ENCODE measurements around the gene CPE.
"Not testable (repeated sequence)": the region's sequence is repeated elsewhere in the genome, so short reads cannot be mapped to it uniquely, and the experiment has no call there.

Gene CPE

DNA sequence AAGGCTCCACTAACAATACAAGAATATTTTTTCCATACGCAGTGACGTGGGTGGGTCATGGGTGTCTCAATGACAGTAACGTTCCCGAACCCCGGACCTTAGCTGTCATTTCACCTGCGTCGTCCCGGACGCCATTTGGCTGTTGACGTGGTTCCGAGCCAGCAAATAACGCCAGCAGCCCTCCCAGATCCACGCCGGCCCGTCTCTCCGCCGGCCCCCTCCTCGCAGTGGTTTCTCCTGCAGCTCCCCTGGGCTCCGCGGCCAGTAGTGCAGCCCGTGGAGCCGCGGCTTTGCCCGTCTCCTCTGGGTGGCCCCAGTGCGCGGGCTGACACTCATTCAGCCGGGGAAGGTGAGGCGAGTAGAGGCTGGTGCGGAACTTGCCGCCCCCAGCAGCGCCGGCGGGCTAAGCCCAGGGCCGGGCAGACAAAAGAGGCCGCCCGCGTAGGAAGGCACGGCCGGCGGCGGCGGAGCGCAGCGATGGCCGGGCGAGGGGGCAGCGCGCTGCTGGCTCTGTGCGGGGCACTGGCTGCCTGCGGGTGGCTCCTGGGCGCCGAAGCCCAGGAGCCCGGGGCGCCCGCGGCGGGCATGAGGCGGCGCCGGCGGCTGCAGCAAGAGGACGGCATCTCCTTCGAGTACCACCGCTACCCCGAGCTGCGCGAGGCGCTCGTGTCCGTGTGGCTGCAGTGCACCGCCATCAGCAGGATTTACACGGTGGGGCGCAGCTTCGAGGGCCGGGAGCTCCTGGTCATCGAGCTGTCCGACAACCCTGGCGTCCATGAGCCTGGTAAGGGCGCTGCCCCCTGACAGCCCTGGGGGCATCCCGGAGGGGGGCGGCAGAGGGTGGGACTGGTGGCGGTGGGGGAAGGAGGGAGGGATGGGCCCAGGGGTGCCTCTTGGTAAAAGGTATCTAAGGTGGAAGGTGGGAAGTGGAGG, at the start of gene CPE:
CPE (plus strand) TSS at position 264 of the 933 bp plus-strand sequence; CDS start at position 478, 214 bp downstream.
- DNase-seq = peak; percentile 51

DNA sequence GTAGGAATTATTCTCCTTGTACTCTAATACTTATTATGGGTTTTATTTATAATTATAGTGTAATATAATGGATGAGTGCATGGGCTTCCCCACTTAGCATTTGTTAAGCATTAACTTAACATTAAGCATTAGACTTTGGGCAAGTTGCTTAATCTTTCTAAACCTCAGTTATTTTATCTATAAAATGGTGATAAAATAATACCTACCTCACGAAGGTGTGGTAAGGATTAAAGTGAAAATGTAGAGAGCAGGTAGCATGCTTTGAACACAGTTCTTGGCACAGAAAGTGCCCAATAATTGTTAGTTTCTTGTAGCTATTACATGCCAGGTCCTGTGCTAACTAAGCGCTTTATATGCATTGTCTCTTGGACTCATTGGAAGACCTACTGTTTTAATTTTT, 48.7 kb upstream of the CPE start:
- no peak for DNase-seq

DNA sequence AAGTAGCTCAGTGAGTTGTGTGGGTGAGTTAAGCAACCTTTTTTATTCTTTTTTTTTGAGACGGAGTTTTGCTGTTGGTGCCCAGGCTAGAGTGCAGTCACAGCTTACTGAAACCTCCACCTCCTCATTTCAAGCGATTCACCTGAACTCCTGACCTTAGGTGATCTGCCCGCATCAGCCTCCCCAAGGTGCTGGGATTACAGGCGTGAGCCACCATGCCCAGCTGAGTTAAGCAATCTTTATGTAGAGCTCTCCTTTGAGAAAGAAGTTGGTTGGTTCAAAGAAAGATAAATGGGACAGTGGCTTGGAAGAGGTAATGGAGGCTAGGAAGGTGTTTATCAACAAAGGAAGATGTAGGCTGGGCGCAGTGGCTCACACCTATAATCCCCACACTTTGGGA, 48.1 kb upstream of the CPE start:
- no peak for DNase-seq

DNA sequence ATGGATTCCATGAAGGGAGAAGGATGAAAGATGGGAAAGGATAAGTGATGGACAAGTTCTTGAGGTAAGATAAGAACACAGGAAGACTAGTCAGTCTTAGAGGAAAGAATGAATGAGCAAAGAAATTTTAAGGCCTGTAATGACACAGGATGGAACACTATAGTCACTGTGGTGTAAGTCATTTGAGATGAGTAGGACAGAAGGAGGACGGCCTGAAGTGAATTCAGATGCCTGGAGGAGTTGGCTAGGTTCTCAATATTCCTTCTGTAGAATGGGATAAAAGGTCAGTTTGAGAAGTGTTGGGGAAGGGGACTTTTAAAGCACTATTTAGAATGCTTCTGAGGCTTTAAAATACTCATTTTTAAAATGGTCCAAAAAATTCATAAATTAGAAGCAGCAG, 47.4 kb upstream of the CPE start:
- no peak for DNase-seq

DNA sequence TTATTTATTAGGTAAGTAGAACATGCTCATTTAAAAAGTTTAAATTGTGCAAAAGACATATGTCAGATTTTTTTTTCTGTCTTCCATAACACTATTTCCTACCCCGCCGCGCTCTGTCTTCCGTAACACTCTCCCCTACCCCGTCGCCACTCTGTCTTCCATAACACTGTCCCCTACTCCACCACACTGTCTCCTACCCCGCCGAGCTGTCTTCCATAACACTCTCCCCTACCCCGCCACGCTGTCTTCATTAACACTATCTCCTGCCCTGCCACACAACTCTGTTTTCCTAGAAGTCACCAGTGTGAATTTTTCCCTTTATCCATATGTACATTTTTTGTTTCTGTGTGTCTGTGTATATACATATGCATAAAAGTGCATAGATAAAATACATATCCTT, 47.0 kb upstream of the CPE start:
- DNase-seq = no peak

DNA sequence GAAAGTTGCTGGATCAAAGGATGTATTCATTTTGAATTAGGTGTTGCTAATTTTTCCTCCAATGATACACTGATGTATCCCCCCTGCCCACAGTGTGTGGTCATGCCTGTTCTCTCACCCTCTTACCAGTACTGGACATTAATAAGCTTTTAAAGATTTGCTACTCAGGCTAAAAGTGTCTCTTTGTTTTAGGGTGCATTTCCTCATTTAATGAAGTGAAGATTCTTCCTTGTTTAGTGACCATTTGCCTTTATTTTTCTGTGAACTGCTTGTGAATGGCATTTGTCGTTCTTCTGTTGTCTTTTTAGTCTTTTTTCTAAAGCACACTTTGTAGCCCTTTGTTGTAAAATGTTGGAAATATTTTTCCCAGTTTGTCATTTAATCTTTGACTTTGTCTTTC, 46.3 kb upstream of the CPE start:
- DNase-seq = no peak

DNA sequence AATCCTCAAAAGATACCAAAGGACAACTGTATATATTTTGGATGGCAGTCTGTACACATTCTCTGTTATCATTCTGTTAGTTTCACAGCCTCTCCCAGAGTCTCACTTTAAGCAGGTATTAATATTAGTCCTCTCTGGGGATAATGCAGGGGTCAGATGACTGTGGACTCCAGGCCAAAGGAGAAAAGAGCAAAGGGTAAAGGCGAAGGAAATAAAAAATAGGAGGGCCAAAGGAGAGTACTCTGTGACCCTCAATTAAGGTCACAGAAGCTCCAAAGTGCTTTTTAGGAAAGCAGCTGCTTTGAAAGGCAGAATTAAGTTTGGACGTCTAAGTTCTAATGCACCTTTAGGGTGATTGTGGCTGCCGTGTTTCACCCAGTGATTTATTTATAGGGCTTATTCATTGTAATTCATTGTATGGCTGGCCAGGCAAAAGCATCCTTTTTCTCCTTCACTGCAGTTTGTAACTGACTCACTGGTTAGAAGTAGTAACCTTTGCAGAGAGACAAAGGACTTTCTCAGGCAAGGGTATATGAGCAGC, 43.6 kb upstream of the CPE start:
- DNase-seq = no peak

DNA sequence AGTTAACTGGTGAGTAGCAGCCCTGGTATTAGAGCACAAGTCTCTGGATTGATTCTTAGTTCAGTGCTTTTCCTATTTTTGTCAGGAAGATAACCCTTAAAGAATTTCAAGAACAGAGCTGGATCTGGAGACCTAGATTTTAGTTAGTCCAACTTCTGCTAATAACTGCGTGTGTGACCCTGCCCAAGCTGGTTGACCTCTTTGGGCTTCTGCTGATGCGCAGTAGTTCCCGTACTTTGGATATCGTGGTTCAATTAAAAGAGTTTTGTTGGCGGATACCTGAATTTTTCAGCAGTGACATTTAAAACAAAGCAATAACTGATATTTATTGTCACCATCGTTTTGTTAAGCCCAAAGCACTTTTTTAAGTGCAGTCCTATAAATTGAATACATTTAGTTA, 42.1 kb upstream of the CPE start:
- DNase-seq = no peak

DNA sequence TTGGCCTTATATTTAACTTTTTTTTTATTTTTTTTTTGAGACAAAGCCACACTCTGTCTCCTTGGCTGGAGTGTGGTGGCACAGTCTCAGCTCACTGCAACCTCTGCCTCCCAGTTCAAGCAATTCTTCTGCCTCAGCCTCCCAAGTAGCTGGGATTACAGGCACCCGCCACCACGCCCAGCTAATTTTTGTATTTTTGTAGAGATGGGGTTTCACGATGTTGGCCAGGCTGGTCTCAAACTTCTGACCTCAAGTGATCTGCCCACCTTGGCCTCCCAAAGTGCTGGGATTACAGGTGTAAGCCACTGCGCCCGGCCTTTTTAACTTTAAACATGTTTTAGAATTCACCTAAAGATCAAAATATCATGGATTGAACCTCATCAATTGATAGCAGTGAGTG, 36.5 kb upstream of the CPE start:
- DNase-seq = not testable (repeated sequence)

DNA sequence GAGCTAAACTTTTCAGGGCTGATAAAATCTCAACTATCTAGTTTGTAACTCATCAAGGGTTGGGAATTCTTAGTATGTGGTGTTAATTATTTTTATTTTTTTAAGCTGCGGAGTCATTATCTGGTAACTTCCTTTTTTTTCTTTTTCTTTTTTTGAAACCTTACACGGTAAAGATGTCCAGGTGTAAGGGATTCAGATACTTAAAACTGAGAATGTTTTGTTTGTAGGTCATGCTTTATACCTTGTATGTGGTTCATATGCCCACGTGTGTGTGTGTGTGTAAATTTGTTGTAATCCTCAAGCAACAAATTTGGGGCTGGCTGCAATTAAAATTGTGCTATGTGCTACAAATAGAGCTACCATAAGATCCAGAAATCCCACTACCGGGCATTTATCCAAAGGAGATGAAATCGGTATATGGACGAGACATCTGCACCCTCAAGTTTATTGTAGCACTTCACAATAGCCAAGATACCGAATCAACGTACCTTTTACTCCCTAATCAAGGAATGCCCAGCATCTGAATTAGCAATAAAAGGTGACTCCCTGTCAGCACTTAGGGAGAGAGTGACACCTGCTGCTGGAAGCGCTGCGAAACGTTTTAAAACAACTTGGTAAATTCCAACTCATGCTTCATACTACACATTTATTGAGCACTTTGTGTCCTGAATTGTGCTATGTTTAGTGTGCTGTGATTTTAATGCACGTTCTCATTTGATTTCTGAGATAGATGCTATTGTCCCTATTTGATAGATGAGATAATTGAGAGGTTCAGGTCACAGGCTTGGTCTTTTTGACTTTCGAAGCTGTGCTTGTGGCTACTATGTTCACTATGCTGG, 35.2 kb upstream of the CPE start:
- no peak for DNase-seq

DNA sequence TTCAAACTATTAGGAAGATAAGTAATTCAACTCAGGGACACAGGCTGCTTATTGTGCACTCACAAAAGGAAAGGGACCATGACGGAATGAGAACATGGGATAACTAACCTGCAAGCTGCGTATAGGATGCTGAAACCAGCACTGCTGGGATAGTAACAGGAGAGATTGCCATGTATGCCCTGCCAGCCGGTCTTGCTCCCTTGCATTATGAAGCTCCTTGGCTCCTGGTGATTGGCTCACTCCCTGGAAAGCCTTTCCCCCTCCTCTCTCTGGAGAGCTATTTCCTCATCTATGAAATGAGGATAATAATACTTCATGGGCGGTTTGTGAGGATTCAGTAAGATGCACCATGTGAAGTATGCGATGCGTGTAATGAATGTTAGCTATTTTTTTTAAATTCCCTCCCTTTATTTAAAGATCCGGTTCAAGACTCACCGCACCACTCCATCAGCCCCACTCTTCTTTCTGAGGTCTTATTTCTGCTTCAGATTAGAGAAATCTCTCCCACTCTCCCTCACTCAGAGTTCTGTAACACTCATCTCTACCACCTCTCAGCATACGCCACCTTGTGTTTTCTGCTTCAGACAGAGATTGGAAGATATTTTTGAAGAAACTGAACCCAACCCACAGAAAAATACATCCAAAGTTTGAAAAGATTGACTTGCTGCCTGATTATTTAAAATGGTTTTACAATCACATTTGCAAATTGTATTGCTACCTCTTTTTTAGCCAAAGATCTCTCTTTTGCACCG, 33.0 kb upstream of the CPE start:
- DNase-seq = no peak

DNA sequence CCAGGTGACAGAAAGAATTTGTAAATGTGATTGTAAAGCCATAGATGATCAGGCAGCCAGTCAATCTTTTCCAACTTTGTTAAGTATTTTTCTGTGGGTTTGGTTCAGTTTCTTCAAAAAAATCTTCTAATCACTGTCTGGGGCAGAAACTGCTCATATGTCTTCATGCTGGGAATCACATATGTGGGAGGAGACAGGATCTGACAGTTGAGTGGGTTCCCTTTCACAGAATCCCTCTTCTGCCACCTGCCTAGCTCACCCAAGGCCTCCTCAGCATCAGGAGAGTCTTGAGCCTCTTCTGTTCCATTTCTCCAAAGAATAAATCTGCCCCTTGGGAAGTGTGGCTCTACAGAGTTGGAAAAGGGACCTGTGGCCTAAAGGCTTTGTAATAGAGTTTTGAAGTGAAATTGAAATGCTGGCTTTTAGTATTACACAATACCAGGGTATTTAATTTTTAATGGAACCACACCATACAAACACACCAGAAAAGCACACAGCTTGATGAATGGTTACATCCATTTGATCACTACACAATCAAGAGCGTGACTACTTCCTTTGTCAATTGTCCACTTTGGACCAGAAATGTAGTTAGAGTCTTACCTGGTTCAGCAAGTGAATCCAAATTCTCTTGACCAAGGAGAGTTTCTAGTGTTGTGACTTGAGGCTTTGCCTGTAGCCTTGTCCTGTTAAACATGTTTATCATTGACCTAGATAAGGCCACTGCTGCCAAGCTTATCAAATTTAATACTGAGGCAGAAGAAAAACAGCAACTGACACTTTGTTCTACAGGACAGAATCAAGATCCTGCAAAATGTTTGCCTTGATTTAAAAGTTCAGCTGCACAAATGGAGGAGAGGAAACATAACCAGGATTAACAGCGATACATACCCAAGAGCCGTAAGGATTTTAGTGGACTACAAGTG, 30.9 kb upstream of the CPE start:
- DNase-seq = no peak

DNA sequence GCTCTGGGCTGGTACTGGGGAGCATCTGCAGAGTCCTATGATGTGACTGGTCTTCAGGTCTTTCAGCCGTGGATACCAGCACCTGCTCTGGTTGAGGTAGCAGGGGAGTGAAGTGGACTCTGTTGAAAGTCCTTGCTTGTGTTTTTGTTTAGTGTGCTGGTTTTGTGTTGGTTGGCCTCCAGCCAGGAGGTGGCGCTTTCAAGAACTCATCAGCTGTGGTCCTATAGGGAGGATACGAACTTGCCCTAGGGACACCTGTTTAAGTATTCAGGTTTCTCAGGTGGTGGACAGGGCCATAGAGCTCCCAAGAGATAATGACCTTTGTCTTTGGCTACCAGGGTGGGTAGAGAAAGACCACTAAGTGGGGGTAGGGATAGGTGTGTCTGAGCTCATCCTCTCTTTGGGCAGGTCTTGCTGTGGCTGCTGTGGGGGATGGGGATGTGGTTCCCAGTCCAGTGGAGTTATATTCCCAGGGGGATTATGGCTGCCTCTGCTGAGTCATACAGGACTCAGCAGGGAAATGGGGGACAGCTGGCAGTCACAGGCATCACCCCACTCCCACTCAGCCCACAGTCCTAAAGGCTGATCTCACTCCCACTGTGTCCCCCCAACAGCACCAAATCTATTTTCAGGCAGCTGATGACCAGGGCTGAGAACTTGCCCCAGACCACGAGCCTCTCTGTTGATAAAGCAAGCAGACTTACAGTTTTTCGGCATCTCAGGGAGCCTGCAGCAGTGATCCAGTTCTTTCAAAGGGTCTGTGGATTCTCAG, 27.3 kb upstream of the CPE start:
- DNase-seq = no peak

DNA sequence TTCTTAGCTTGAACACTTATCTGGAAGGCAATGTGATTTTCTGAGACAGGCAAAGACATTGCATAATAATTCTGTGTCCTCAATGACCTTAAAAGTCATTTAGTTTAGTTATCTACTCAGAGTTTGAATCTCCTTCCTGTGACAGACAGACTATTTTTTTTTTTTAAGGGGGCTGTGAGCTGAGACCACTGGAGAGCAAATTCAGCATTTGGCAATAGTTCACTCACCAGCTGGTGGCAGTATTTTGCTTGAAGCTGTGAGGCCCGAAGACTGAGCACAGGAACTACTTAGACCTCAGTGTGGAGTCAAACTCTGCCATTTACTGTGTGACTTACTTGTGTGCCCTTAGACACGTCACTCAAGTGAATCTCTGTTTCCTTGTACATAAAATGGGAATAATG, 22.9 kb upstream of the CPE start:
- DNase-seq = no peak

DNA sequence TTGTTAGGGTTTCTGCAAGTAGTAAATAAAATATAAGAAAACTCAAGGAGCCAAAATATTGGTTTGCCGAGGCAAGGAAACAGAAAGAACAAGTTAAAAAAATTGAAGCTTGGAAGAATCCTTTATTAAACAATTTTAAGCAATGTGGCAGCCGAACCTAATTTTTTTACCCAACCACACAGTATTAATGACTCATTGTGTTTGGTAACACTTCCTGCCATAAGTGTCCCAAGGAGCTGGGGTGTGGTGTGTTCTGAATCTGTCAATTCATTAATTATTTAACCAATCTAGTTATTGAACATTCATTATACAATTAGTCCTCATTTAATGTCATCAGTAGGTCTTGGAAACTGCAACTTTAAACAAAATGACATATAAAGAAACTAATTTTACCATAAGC, 19.3 kb upstream of the CPE start:
- DNase-seq = no peak

DNA sequence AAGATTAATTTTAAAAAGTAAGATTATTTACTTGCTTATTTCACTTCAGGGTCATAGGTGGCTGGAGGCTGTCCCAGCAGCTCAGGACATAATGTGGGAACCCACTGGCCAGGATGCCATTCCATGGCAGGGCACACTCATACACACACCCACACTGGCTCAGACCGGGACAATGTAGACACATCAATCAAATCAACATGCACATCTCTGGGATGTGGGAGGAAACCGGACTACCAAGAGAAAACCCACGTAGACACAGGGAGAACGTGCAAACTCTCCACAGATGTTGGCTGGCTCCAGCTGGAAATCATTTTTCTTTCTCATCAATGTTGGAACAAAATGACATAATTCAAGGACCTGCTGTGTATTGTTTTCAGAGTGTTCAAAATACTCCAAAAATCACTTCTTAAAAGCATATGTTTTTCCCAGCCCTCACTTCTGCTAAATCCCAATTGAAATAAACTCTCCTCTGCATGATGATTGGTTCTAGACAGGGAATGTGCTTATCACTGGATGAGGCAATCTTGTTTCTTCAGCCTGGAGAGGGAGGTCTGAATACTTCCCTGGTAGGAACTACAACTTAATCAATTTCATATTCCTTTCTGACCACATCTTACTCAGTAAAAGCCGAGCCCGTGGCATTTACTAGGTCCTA, 18.6 kb upstream of the CPE start:
- no peak for DNase-seq

DNA sequence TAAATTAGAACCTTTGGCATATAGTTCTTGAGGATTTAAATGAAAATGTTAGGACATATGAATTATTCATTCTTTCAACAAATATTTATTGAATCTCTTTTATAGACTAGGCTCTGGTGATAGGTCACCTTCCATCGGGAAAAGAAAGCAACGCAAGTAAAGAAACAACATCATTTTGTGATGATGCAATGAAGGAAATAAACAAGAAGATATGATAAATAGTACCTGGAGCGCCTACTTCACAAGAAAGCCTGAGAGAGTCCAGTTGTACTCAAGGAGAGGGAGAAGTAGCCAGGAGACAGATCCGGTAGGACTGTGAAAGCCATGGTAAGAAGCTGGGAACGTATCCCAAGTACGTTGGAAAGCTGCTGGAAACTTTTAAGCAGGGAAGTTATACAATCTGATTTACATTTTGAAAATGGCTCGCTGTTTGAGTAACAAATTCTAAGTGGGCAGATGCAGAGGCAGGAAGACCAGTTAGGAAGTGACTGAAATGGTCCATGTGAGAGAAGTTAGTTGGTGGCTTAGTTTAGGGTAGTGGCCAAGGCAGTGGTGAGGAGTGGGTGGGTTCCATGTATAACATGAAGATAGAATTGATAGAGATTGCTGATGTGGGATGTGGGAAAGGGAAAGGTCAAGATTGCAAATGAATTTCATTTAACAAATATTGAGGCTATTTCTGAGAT, 17.7 kb upstream of the CPE start:
- no peak for DNase-seq

DNA sequence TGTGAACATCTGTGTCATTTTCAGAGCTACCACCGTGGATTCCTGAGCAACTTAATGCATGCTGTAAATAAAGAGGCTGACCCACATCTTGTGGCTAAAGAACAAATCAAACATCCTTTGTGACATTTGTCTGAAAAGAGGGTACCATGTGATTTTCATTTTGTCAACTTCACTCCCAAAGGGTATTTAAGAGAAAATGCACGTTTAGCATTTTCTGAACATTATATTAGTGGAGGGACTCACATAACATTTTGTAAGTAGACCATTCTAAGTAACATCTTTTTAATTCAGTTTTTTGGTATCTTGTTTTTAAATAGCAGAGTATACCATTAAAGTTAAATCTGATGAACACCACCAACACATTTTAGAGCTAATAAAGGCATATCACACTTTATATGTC, 17.0 kb upstream of the CPE start:
- no peak for DNase-seq

DNA sequence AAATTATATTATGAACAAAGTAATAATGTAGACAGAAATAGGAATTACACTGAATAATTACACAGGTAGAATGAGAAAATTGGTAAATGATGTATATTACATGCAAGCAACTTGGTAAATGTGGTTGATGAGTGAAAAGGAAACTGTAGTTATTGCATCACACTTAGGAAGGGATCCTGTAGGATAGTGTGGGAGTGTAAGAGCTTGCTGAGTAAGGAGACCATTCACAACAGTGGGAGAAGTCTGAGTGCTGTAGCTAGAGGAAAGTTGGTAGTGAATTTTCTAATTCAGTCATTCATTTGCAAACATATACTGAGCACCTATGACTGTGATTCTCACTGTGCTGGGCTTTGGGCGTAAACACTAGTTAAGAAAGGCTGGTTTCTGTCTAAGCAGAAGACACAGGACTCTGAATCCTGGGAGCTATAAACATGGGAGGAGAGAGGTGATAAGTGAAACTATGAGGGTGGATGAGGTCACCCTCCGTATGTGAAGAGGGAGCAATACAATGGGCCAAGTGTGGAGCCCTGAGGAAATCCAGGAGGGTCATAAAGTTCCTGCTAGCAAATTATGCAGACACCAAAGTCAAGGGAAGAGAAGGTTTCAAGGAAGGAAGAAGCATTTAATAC, 14.2 kb upstream of the CPE start:
- DNase-seq = no peak
